ENCODE data around the gene ARHGEF4.

DNA sequence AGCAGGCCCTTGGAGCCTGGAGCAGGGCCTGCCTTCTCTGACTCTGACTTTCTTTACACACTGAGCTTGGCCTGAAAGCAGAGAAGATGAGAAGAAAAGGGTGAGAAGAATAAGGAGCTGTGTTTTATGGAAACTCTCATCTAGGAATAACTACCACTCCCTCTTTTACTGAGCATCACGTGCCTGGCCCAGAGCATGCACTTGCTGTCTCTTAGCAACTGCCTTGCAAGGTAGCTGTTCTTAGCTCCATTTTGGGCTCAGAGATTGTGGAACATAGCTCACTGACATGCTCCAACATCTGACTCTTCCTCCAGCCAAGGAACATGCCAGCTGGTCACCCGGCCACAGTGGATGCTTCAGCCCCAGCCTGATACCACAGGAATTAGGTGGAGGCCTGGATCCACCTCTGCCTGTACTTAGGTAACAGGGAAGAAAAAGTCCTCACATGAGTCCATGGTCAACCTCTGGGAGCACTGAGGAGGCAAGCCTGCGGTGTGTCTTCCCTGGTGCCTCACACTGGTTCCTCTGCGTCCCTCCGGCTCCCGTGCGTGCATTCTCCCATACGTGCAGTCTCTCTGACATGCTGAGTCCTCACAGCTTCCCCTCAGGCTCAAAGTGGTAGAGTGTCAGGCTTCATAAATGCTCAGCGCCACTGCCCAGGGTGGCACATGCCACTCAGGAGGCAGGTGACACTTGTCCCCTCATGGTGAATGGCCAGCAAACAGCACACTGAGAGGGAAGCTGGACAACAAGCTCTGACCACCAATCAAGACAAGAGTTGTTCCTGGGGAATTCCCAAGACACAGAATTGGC lies 45.7 kb upstream of the ARHGEF4 start:
- TF ChIP-seq, protein P1, sequence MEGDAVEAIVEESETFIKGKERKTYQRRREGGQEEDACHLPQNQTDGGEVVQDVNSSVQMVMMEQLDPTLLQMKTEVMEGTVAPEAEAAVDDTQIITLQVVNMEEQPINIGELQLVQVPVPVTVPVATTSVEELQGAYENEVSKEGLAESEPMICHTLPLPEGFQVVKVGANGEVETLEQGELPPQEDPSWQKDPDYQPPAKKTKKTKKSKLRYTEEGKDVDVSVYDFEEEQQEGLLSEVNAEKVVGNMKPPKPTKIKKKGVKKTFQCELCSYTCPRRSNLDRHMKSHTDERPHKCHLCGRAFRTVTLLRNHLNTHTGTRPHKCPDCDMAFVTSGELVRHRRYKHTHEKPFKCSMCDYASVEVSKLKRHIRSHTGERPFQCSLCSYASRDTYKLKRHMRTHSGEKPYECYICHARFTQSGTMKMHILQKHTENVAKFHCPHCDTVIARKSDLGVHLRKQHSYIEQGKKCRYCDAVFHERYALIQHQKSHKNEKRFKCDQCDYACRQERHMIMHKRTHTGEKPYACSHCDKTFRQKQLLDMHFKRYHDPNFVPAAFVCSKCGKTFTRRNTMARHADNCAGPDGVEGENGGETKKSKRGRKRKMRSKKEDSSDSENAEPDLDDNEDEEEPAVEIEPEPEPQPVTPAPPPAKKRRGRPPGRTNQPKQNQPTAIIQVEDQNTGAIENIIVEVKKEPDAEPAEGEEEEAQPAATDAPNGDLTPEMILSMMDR (conservative IDR thresholded peaks at IDR 0.05): no peak
- TF ChIP-seq EZH2 (IDR thresholded peaks at IDR 0.05; ENCODE audit: low read depth): no peak
